Measurements from ENCODE around the gene GPC3.
"Not testable (repeated sequence)": the region's sequence is repeated elsewhere in the genome, so short reads cannot be mapped to it uniquely, and the experiment has no call there.

GPC3 gene

DNA sequence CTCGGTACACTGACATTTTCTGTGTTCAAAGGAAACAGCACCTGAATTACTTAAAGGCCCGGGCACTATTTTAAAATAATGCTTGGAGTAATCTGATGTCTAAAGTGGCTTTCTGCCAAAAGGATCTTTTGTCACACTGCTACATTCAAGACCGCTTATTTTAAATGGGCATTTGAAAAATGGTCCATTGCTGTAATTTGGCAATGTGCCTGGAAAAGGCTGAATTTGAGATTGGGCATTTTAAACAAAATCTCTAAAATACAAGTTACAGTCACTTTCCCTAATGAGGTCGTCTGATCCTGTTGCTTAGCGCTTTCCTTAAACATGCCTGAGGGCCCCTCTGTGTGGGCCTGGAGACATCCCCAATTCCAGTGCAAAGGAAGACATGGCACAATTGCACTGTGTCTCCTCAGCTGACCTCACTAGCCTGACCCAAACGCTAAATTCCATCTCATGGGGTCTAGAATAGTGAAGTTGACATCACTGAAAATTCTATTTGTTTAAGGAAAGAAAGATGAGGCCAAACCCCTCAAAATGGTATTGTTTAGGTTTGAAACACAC, 214.2 kb downstream of the GPC3 start:
- no peaks in the 10 kb centered on the region for H3K9me3 ChIP-seq (ENCODE audit: control insufficient read depth, insufficient read depth, low read length)
- H3K9ac ChIP-seq (ENCODE audit: low read depth, low read length), result no peak overlapping the region
- no peaks in the 10 kb centered on the region for H3K36me3 ChIP-seq (ENCODE audit: insufficient read depth, low read length)
- H3K4me1 ChIP-seq (ENCODE audit: insufficient read depth, low read length), result no peaks in the 10 kb centered on the region

DNA sequence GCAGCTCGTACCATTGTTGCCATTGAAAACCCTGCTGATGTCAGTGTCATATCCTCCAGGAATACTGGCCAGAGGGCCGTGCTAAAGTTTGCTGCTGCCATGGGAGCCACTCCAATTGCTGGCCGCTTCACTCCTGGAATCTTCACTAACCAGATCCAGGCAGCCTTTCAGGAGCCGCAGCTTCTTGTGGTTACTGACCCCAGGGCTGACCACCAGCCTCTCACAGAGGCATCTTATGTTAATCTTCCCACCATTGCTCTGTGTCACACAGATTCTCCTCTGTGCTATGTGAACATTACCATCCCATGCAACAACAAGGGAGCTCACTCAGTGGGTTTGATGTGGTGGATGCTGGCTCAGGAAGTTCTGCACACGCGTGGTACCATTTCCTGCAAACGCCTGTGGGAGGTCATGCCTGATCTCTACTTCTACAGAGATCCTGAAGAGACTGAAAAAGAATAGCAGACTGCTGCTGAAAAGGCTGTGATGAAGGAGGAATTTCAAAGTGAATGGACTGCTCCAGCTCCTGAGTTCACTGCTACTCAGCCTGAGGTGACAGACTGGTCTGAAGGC, 222.3 kb downstream of the GPC3 start:
- not testable (repeated sequence) for H3K9ac ChIP-seq (ENCODE audit: low read depth, low read length)

DNA sequence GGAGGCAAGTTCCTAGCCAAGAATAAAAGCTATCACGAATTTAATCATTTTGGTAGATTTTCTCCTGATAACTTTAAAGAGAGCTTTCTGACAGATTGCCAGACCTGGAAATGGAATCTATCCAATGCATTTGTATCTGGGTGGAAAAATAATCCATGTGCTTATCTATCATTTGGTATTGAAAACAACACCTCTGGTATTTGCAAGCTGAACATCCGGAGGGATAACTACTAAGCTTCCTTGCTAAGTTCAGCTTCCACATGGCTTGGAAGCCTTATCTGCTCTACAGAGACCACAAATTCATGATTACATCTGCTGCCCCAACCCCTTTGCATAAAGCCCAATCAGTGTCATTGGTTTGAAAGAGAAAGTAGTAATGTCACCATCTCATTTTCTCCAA, 230.7 kb downstream of the GPC3 start:
- Histone ChIP-seq H3K9me3 (ENCODE audit: control insufficient read depth, insufficient read depth, low read length) (no peaks in the 10 kb centered on the region), H3K4me1 (ENCODE audit: insufficient read depth, low read length) (no peaks in the 10 kb centered on the region), H3K36me3 (ENCODE audit: insufficient read depth, low read length) (no peaks in the 10 kb centered on the region), H3K9ac (ENCODE audit: low read depth, low read length) (no peak overlapping the region)

More for the DNA sequence above, 222.3 kb downstream of the GPC3 start:
- H3K4me1 ChIP-seq (ENCODE audit: insufficient read depth, low read length); H3K36me3 ChIP-seq (ENCODE audit: insufficient read depth, low read length); H3K9me3 ChIP-seq (ENCODE audit: control insufficient read depth, insufficient read depth, low read length): not testable (repeated sequence)

DNA sequence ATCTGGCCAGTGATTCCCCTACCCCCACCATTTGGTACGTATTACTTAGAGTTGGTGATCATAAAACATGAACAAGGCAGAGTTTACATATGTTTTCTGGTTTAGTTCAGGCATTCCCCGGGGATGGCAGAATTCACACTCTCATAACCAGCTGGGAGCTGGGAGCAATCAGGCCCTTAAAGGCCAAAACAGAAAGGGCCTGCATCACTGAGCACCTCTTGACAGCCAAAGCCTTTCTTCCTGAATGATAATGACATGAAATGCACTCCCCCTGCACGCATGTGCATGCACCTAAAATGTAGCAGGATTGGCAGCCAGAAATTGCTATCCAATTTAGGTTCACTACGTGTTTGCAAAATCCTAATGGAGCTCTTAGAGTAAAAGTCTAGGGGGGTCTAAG, 235.4 kb downstream of the GPC3 start:
- peaks cover 3% of the 10 kb centered on the region; the same call in 1 of the 2 replicates for H3K4me1 ChIP-seq (ENCODE audit: insufficient read depth, low read length)
- no peaks in the 10 kb centered on the region for H3K9me3 ChIP-seq (ENCODE audit: control insufficient read depth, insufficient read depth, low read length)
- H3K9ac ChIP-seq (ENCODE audit: low read depth, low read length), result no peak overlapping the region
- no peaks in the 10 kb centered on the region for H3K36me3 ChIP-seq (ENCODE audit: insufficient read depth, low read length)

DNA sequence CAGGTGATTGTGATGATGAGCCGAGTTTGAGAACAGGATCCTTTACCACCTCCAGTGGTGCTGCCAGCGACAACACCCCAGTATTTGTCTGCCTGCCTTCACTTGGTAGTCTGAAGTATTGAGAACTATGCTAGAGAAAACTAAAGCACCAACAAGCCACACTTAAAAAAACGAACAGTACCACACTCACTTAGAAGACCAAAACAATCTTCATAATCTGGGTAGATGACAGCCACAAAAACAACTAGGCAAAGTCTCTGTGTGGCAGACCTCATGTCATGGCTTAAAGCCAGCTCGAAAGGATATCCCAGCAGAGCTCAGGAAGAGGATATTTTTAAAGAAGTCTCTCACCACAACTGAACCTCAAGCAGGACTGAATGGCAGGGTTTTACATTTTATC, 236.0 kb downstream of the GPC3 start:
- peaks cover 3% of the 10 kb centered on the region; the same call in 1 of the 2 replicates for H3K4me1 ChIP-seq (ENCODE audit: insufficient read depth, low read length)
- H3K9ac ChIP-seq (ENCODE audit: low read depth, low read length), result no peak overlapping the region
- H3K9me3 ChIP-seq (ENCODE audit: control insufficient read depth, insufficient read depth, low read length), result no peaks in the 10 kb centered on the region
- no peaks in the 10 kb centered on the region for H3K36me3 ChIP-seq (ENCODE audit: insufficient read depth, low read length)

DNA sequence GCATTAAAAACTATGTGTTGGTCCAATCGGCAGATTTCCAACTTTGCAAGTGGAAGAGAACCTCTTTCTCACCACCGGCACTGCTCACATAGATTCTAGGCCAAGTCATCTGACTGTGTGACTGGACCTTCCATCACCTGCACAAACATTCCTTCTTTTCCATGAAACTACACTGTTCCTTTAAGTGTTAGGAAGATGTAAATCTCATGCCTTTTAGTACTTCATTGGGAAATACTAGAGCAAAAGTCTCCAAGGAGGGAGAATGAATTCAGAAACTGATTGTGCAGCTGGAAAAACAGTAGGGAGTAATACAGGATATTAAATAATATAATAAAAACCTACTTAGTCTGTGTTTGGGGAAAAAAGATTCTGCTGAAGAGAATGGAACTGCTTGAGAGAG, 238.2 kb downstream of the GPC3 start:
- Histone ChIP-seq H3K9ac (ENCODE audit: low read depth, low read length) (no peak overlapping the region), H3K9me3 (ENCODE audit: control insufficient read depth, insufficient read depth, low read length) (no peaks in the 10 kb centered on the region), H3K36me3 (ENCODE audit: insufficient read depth, low read length) (no peaks in the 10 kb centered on the region), H3K4me1 (ENCODE audit: insufficient read depth, low read length) (peaks cover 3% of the 10 kb centered on the region; the same call in 1 of the 2 replicates)

DNA sequence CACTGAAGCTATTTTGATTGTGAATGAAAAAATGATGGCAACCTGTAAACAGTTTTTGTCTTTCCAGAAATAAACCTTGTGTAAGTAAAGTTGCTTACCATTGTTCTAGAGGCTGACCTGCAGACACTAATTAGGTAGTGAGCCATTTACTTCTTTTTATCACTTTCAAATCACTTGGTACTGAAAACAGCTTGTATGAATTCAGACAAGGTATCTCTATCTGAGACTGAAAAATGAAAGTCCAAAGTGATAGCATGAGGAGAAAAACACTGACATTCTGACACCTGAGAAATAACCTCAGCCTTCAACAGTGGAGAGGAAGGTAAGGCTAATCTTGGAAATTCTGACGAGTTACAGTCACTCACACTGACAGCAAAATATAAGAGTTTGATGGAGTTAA, 238.8 kb downstream of the GPC3 start:
- H3K9ac ChIP-seq (ENCODE audit: low read depth, low read length), result no peak overlapping the region
- peaks cover 3% of the 10 kb centered on the region; the same call in 1 of the 2 replicates for H3K4me1 ChIP-seq (ENCODE audit: insufficient read depth, low read length)
- no peaks in the 10 kb centered on the region for H3K9me3 ChIP-seq (ENCODE audit: control insufficient read depth, insufficient read depth, low read length)
- no peaks in the 10 kb centered on the region for H3K36me3 ChIP-seq (ENCODE audit: insufficient read depth, low read length)

DNA sequence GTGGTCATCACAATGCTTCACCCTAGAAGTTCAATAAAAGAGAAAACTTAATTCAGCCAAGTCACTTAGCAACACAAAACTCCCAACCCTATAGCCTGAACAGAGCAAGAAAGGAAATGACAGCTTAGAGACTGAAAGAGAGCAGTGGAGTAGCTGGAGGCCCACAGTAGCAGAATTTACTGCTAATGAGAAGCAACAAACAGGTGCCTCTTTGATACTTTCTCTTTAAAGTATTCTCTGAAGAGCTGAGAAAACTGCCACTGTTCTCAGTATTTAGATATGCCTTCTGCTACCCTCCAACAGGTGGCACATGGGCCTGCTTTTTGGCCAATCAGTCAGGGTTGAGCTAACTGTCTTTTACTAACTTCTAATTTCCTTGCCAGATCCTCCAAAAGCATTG, 240.0 kb downstream of the GPC3 start:
- Histone ChIP-seq H3K36me3 (ENCODE audit: insufficient read depth, low read length) (no peaks in the 10 kb centered on the region), H3K9ac (ENCODE audit: low read depth, low read length) (no peak overlapping the region), H3K9me3 (ENCODE audit: control insufficient read depth, insufficient read depth, low read length) (no peaks in the 10 kb centered on the region), H3K4me1 (ENCODE audit: insufficient read depth, low read length) (peaks cover 3% of the 10 kb centered on the region; the same call in 1 of the 2 replicates)

DNA sequence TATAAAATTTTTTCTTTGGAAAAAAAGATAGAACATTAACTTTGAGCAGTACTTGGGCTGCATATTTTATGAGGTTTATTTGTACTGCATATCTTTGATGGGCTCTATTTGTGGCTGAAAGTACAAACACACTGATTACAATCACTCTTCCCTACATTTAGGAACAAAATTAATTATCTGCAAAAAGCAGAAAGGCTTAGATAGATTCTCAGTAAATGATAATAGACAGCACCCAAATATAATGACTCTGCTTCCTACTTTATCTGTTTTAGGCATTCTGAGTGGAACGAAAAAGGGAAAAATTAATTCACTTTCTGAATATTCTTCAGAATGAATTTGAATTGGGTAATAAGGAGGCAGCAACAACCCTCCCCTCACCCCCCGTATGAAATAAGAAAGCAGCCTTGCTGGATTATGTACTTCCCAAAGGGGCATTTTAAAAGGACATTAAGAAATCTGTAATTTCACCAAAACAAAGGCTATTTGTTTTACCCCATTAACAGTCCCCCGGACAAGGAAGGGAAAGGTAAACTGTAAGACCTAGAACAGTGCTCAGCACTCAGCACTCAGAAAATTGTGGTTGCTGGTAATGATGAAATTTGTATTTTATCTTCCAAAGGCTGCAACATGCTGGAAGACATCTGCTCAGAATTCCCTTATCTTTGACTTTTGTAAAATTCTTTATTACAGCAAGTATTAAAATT, 242.6 kb downstream of the GPC3 start:
- H3K9me3 ChIP-seq (ENCODE audit: control insufficient read depth, insufficient read depth, low read length), result no peaks in the 10 kb centered on the region
- H3K36me3 ChIP-seq (ENCODE audit: insufficient read depth, low read length), result no peaks in the 10 kb centered on the region
- no peak overlapping the region; the same call in 1 of the 2 replicates for H3K9ac ChIP-seq (ENCODE audit: low read depth, low read length)
- peaks cover 3% of the 10 kb centered on the region; the same call in 1 of the 2 replicates for H3K4me1 ChIP-seq (ENCODE audit: insufficient read depth, low read length)

DNA sequence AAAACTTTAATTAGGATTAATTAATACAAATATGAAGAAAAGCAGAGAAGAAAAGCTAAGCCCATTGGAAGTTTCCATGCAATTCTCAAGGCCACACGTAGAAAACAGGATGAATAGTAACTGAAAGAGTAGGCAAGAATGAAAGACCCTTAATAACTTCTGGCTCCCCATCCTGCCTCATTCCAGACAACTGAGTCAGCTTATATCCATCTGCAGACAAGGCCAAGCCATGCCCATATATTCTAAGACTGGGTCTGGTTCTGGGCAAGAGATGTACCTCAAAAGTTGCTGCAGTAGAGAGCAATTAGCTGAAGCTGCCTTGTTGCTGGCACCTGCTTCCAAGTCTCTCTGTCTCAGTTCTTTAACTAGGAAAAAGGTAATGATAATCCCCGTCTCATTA, 244.1 kb downstream of the GPC3 start:
- no peak overlapping the region for H3K9ac ChIP-seq (ENCODE audit: low read depth, low read length)
- H3K36me3 ChIP-seq (ENCODE audit: insufficient read depth, low read length), result no peaks in the 10 kb centered on the region
- H3K4me1 ChIP-seq (ENCODE audit: insufficient read depth, low read length), result peaks cover 3% of the 10 kb centered on the region; the same call in 1 of the 2 replicates
- H3K9me3 ChIP-seq (ENCODE audit: control insufficient read depth, insufficient read depth, low read length), result no peaks in the 10 kb centered on the region

DNA sequence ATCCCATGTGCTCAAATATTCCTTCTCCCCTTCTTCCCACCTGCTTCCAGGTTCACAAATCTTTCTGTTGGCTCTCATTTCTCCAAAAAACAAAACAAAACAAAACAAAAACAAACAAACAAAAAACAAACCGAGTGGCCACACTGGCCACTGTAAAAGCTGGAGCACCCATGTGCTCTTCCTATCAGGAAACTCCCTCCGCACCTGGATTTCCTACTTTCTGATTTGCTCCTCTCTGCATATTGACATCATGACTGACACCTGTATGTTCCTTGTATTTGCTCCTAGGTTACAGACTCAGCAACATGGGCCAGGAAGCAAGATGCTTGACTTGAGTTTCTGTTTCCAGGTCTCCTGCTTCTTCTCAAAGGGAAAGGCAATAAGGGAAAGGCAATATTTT, 258.8 kb downstream of the GPC3 start:
- no peaks in the 10 kb centered on the region for H3K9me3 ChIP-seq (ENCODE audit: control insufficient read depth, insufficient read depth, low read length)
- H3K36me3 ChIP-seq (ENCODE audit: insufficient read depth, low read length), result no peaks in the 10 kb centered on the region
- H3K9ac ChIP-seq (ENCODE audit: low read depth, low read length), result no peak overlapping the region
- H3K4me1 ChIP-seq (ENCODE audit: insufficient read depth, low read length), result peaks cover 10% of the 10 kb centered on the region

DNA sequence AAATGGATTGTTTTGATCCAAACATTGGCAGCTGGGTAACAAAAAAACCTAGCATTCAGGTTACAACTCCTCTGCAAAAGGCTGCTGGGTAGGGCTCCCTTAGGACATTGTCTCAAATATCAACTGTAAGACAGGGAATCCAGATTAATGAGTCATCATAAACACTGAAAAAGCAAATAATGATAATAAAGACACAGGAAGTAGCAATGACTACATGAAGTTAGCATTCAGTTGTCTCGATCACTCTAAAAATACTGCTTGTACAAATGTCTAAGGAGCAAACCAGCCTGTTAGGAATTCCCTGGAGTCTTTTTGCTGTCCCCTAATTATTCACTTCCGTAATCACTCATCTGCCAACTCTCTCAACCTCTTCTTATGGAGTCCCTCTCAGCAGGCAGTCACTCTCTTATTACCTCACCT, 259.2 kb downstream of the GPC3 start:
- Histone ChIP-seq H3K9ac (ENCODE audit: low read depth, low read length) (no peak overlapping the region), H3K4me1 (ENCODE audit: insufficient read depth, low read length) (peaks cover 10% of the 10 kb centered on the region), H3K36me3 (ENCODE audit: insufficient read depth, low read length) (no peaks in the 10 kb centered on the region), H3K9me3 (ENCODE audit: control insufficient read depth, insufficient read depth, low read length) (no peaks in the 10 kb centered on the region)

DNA sequence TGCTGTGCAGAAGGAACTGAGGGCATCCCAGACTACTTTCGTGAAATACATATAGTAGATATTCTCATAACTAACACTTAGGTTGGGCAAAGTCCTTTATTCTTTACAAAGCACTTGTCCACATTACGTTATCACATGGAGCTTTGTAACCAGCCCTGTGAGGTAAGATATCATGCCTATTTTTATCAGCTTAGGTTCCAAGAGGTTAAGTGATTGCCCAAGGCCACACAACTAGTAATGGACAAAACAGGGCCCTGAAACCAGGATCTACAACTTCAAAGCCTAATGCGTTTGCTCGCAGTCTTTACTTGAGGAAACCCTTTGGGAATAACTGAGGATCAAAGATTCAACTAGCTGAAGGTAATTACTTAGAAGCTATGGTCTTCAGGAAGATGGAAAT, 261.5 kb downstream of the GPC3 start:
- Histone ChIP-seq H3K36me3 (ENCODE audit: insufficient read depth, low read length) (no peaks in the 10 kb centered on the region), H3K9ac (ENCODE audit: low read depth, low read length) (no peak overlapping the region), H3K4me1 (ENCODE audit: insufficient read depth, low read length) (peaks cover 10% of the 10 kb centered on the region), H3K9me3 (ENCODE audit: control insufficient read depth, insufficient read depth, low read length) (no peaks in the 10 kb centered on the region; the same call in 1 of the 2 replicates)

DNA sequence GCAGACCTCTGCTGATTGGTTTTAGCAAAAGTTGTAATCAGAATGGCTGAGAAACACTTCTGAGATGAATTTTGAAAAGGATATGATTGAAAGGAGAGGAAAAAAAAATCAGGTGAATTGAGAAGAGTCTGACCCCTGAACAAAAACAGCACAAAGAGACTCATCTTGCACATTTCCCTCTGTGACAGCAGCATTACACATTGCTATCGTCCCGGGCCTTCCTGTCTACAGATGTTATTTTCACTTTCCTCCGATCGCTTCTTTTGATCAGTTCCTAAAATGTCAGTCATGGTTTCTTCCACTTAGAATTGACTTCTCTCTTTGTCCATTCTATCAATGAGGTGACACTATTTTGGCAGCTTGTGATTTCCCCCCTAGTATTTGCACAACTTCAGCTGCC, 262.6 kb downstream of the GPC3 start:
- no peaks in the 10 kb centered on the region; the same call in 1 of the 2 replicates for H3K9me3 ChIP-seq (ENCODE audit: control insufficient read depth, insufficient read depth, low read length)
- H3K4me1 ChIP-seq (ENCODE audit: insufficient read depth, low read length), result peaks cover 10% of the 10 kb centered on the region
- H3K9ac ChIP-seq (ENCODE audit: low read depth, low read length), result no peak overlapping the region
- H3K36me3 ChIP-seq (ENCODE audit: insufficient read depth, low read length), result no peaks in the 10 kb centered on the region

DNA sequence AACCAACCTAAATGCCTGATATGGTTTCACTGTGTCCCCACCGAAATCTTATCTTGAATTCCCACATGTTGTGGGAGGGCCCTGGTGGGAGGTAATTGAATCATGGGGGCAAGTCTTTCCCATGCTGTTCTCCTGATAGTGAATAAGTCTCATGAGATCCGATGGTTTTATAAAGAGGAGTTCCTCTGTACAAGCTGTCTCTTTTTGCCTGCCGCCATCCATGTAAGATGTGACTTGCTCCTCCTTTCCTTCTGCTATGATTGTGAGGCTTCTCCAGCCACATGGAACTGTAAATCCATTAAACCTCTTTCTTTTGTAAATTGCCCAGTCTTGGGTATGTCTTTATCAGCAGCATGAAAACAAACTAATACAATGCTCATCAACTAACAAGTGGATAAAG, 265.1 kb downstream of the GPC3 start:
- not testable (repeated sequence) for H3K9me3 ChIP-seq (ENCODE audit: control insufficient read depth, insufficient read depth, low read length); H3K9ac ChIP-seq (ENCODE audit: low read depth, low read length); H3K36me3 ChIP-seq (ENCODE audit: insufficient read depth, low read length); H3K4me1 ChIP-seq (ENCODE audit: insufficient read depth, low read length)

All from ES-I3 (cell line).